Skeletal muscle cell (primary cell): Measurements from ENCODE around the gene UBE2E2.

Experiments used
- DNase-seq: peaks from one replicate; pipeline ENCODE4 v3.0.0-alpha.2; 2010; ENCODE audit warnings: low read depth
- H3K4me3 ChIP-seq: 2 replicates; pipeline ENCODE4 v1.5.1; 2011; ENCODE audit warnings: low read depth, mild to moderate bottlenecking, control low read depth, low read length, moderate library complexity

Gene UBE2E2

DNA sequence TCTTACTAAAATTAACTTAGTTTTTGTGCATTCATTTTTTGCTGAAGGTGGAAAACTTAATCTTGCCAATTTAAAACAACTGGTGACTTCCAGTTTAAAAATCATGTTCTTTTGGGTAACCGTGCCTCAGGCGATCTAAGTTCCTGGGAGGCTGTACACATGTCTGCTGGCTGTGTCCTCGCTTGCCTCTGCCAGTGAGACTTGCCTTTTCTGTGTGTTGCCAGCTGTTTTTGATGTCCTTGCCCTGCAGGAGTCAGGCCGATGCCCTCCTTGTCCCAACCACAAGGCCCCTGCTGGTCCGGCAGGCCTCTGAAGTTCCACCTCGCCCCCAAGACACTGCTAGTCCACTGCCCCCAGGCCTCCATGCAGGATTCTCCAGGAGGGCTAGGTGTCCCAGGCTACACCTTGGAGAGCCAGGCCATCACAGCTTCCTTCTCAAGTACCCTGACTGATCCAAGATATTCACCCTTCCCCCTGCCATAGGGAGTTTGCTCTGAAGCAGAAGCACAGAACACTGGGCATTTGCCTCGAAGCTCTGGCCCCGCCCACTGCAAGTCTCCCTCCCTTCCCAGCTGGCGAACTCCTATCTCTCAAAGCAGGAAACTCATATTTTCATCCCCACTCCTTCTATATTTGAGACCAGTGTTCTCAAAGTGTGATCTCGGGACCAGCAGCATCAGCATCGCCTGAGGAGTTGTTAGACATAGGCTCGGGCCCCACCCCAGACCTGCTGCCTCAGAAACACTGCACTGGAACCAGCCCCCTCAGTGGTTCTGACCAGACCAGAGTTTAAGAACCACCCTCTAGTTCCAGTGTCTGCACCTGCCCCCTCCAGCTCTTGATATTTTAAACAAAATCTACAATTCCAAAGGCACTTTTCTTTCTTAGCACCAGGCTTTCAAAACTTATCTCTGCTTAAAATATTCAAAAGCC is 416.8 kb downstream of the UBE2E2 start:
- no peak for DNase-seq
- H3K4me3 ChIP-seq = no peak overlapping the region

- DNase-seq = no peak
- H3K4me3 ChIP-seq = no peak overlapping the region
These were observed 417.5 kb downstream of the UBE2E2 start for GRCh38 chr3:23620638-23621015.

GRCh38 chr3:23623844-23624243 is 420.7 kb downstream of the UBE2E2 start:
- no peak overlapping the region for H3K4me3 ChIP-seq
- peak; percentile 19 for DNase-seq

DNA sequence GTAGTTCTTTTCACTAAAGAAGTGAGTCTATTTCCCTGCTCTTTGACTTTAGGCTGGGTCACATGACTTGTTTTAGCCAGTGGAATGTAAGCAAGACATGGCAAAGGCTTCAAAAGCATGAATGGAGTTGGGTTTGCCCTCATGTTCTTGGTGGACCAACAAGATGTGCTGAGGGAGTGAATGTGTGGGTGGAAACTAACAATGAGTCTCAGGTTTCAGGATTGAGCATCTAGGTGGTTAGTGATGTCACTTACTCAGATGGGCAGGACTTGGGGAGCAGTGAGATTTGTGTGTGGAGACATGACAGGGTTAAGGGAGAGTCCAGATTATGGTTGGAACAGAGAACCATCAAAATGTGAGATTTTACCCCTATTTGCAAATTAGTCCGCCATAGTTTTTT is 421.2 kb downstream of the UBE2E2 start:
- DNase-seq = no peak
- no peak overlapping the region for H3K4me3 ChIP-seq

- no peak for DNase-seq
- no peak overlapping the region for H3K4me3 ChIP-seq
These were observed 423.3 kb downstream of the UBE2E2 start for GRCh38 chr3:23626442-23626841.

DNA sequence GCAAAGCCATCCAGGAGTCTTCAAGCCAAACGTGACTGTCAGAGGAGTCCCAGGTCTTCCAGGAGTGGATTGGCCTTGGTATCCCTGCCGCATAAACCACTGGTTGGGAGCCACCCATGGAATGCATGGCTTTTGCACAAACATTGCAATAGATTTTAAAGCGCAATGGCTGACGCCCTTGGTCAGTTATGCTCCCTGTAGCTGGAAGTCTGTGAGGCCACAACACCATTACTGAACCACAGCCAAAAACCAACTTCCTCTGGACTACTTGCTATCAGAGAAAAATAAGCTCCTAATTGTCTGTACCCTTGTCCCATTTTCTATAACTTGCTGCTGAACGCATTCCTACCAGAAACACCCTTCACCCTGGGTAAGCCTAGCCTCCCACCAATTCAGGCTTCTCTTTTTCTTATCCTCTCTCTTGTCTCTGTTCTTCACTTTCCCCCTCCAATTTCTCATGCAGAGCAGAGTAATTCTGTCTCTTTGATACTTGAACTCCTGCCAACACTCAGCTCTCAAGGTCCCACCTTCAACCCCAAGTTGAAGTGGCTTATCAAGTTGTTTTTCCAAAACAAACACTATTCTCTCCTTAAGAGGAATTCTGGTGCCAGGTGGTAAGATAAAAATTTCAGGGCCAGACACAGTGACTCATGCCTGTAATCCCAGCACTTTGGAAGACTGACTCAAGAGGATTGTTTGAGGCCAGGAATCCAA is 426.2 kb downstream of the UBE2E2 start:
- H3K4me3 ChIP-seq = no peak overlapping the region
- DNase-seq = no peak

- no peak overlapping the region for H3K4me3 ChIP-seq
- DNase-seq = no peak
These were observed 430.3 kb downstream of the UBE2E2 start for GRCh38 chr3:23633261-23633960.

DNA sequence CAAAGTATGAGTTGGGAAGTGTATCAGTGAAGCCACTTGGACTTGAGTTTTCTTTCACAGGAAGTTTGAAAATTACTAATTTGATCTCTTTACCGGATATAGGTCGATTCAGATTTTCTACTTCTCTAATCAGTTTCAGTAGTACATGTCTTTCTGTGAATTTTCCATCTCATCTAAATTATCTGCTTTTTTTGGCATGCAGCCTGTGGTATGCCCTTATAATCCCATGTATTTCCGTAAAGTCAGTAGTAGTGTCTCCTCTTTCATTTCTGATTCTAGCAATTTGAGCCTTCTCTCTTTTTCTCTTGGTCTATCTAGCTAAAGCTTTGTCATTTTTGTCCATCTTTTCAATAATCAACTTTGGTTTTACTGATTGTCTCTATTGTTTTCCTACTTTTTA is 434.2 kb downstream of the UBE2E2 start:
- no peak overlapping the region for H3K4me3 ChIP-seq
- DNase-seq = no peak

DNA sequence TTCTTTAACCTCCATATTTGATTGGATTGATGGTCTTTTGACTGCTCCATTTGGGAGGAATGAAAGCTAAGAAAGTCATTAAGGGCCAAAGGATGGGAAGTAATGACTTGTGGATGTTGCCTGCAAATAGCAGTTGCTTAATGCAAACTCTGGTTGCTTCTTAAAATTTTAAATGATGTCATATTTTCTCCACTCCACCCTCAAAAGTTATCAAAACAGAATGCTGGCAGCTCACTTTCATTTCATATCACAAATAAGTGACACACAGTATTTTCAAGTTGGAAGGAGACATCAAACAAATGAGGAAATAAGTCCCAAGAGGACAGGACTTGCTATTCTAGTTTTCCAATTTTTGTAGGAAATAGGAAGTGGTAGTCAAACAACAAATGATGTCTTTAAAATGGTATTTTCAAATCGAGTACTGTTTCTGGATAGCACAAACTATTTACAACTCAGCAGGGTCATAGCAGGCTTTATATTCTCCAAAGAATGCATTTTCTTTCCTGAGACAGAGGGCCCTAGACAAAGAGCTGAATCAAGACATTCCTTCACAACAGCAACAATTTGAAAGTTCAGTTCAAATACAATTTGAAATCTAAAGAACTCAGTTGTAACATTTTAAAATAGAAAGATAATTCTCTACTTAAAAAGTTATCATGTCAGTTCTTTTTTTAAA is 437.5 kb downstream of the UBE2E2 start:
- no peak overlapping the region for H3K4me3 ChIP-seq
- DNase-seq = no peak
